HG03521 (cell line): ENCODE data around the gene FAM81B.

ENCODE experiments used
- ATAC-seq: cut with Tn5 transposase; IDR thresholded peaks from one replicate; pipeline ENCODE4 v1.9.1; 2021; ENCODE audit warnings: mild to moderate bottlenecking, moderate library complexity; ENCODE audit not compliant: unreplicated experiment

Gene FAM81B

DNA sequence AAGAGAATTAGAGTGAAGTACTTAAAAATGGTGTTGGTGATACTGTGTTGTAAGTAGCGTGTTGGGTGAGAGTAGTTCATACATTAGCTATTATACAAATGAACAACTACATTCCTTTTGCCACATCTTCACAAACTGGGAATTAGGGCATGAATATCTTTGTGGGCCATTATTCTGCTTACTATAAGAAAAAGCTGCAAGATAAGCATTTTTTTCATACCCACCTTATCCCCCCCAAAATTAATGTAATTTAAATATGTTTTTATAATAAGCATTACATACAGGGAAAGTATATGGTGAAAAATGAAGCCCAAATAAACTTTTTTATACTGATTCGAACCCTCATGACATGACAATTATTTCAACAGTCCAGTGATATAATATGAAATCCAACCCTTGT is 69.5 kb downstream of the FAM81B start:
- ATAC-seq, result no peak

DNA sequence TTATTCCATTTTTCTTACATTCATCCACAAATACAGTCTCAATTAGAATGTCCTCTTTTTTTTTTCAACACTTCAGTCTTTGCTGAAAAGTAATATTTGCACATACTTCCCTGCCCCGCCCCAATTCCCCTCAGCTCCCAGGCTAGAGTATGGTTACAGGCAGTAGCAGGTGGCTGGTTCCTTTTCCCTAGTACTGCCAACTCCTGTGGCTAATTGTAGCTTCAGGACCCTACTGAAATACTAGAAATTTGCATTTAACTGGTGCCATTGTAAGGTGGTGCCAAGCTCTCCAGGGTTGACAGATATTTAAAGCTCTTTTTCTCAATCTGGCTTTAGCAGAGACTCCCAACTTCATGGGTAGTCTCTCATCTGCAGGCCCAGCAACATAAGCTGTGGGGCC is 80.3 kb downstream of the FAM81B start:
- ATAC-seq, result no peak

DNA sequence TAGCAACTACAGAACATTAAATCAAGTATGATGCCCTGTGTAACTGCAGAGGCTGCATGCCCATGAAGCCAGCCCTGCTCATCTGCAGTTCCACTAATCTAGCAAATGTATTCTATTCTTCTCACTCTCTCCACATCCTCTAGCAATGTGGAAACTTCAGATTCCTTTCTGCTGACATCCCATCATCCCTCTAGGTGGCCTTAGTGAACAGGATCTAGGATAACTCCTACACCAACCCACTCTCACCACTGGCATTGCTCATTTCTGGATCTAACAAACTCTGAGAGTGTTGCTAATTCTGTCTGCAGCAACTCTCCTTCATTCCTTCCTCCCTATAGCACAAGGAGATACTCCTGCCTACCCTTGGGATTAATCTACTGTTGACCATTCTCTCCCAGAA is 80.8 kb downstream of the FAM81B start:
- ATAC-seq, result no peak

DNA sequence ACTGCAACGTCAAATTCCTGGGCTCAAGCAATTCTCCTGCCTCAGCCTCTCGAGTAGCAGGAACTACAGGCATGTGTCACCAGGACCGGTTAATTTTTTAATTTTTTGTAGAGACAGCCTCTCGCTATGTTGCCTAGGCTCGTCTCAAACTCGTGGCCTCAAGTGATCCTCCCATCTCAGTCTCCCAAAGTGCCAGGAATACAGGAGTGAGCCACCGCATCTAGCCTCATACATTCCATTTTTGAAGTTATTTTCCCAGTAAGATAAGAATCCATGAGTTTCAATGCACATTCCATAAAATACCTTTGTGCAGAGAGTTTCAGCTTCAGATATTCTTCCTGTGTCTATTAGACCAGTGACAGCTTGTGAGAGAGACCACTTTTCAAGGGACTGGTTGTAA is 93.3 kb downstream of the FAM81B start:
- ATAC-seq, result no peak

DNA sequence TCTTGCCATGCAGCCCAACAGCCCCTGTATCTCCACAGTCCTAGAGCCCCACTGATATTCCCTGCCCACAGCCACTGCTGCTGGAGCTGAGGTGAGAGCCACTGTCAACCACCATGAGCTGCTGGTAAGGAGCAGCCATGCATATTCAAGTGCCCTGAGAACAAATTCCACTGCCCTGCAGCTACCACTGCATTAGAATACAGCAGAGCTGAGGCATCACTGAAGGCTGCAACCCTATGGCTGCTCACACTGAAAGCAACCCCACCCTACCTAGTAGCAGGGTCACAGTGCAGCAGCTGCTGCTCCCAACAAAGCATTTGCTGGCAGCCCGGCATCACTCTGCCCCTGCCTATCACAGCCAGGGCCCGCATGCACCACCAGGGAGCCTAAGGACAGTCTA is 95.0 kb downstream of the FAM81B start:
- no peak for ATAC-seq

DNA sequence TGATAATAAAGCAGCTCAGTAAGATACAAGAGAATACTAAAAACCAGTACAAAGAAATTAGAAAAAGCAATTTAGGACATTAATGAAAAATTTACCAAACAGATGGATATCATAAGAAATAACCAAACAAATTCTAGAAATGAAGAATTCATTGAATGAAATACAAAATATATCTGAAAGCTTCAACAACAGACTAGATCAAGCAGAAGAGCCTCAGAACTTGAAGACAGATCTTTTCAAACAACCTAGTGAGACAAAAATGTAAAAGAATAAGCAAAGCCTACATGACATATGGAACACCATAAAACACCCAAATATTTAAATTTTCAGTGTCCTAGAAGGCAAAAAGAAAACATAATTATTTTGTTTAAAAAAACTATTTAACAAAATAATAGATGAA is 96.7 kb downstream of the FAM81B start:
- no peak for ATAC-seq
